ENCODE measurements around the gene MOB1A. TPM values are rescaled to one million over a fixed set of nuclear protein-coding genes. Genes with fewer than 3 reads are reported as not detected.

Gene MOB1A
- total and polyA plus RNA-seq, 2 donors from 2014 or later = 36.2 to 117 TPM

DNA sequence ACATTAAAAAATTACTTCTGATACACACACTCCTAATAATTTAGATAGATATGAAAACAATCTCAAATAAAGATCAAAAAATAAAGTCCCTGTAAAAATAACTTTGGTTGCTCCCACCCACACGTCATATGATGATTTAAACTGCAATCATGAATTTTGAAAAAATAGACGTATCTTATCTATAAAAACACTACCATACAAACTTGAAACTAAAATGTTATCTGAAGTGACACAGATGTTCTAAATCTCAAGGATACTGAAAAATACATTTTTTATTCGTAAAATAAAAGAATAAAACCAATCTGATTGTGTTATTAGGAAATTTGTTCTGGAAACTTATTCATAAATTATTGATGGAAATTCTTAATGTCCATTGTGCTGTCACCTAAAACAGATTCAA lies 22.8 kb downstream of the MOB1A start:
- TF ChIP-seq, protein P1, sequence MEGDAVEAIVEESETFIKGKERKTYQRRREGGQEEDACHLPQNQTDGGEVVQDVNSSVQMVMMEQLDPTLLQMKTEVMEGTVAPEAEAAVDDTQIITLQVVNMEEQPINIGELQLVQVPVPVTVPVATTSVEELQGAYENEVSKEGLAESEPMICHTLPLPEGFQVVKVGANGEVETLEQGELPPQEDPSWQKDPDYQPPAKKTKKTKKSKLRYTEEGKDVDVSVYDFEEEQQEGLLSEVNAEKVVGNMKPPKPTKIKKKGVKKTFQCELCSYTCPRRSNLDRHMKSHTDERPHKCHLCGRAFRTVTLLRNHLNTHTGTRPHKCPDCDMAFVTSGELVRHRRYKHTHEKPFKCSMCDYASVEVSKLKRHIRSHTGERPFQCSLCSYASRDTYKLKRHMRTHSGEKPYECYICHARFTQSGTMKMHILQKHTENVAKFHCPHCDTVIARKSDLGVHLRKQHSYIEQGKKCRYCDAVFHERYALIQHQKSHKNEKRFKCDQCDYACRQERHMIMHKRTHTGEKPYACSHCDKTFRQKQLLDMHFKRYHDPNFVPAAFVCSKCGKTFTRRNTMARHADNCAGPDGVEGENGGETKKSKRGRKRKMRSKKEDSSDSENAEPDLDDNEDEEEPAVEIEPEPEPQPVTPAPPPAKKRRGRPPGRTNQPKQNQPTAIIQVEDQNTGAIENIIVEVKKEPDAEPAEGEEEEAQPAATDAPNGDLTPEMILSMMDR (IDR thresholded peaks at IDR 0.05; ENCODE audit: borderline replicate concordance, extremely low read depth, insufficient read depth) = no peak
- FAIRE-seq (no peak), DNase-seq (no peak)
- intact Hi-C loops (cut with DNase I) = no loop called here
- H3K36me3 ChIP-seq (ENCODE audit: control insufficient read depth in 2 of 3, insufficient read depth in 3 of 3, low read length in 3 of 3) = peaks cover 4 to 34% (median 12%) of the 10 kb centered on the region in 3 donors
- H3K9me3 ChIP-seq (ENCODE audit: control insufficient read depth in 2 of 3, insufficient read depth in 1 of 3, low read length in 3 of 3) = no peaks in the 10 kb centered on the region
- H3K4me1 ChIP-seq (ENCODE audit: control insufficient read depth in 2 of 3, insufficient read depth in 2 of 3, low read depth in 1 of 3, low read length in 3 of 3) = no peaks in the 10 kb centered on the region
- no peak overlapping the region for H3K4me3 ChIP-seq (ENCODE audit: low read length in 3 of 3)
- H3K27me3 ChIP-seq (ENCODE audit: control insufficient read depth, insufficient read depth, low read length) = no peaks in the 10 kb centered on the region
- H3K27ac ChIP-seq (ENCODE audit: low read depth in 2 of 2, low read length in 2 of 2) = no peak overlapping the region
- H3K9ac ChIP-seq (ENCODE audit: low read length in 3 of 3) = no peak overlapping the region

- FAIRE-seq = no peak
- Histone ChIP-seq H3K27me3 (ENCODE audit: control insufficient read depth, insufficient read depth, low read length) (no peaks in the 10 kb centered on the region), H3K4me1 (ENCODE audit: control insufficient read depth in 2 of 3, insufficient read depth in 2 of 3, low read depth in 1 of 3, low read length in 3 of 3) (no peaks in the 10 kb centered on the region), H3K36me3 (ENCODE audit: control insufficient read depth in 2 of 3, insufficient read depth in 3 of 3, low read length in 3 of 3) (peaks cover 4 to 20% (median 11%) of the 10 kb centered on the region in 3 donors), H3K4me3 (ENCODE audit: low read length in 3 of 3) (no peak overlapping the region), H3K27ac (ENCODE audit: low read depth in 2 of 2, low read length in 2 of 2) (no peak overlapping the region), H3K9me3 (ENCODE audit: control insufficient read depth in 2 of 3, insufficient read depth in 1 of 3, low read length in 3 of 3) (no peaks in the 10 kb centered on the region), H3K9ac (ENCODE audit: low read length in 3 of 3) (no peak overlapping the region)
- DNase-seq = no peak
- intact Hi-C loops (cut with DNase I) = no loop called here
- TF ChIP-seq, protein P1 (IDR thresholded peaks at IDR 0.05; ENCODE audit: borderline replicate concordance, extremely low read depth, insufficient read depth) = no peak
These were observed 25.7 kb downstream of the MOB1A start for GRCh38 chr2:74152954-74153353.

GRCh38 chr2:74149570-74150319 lies 28.9 kb downstream of the MOB1A start:
- DNase-seq = no peak
- intact Hi-C loops (cut with DNase I) = no loop called here
- Histone ChIP-seq H3K27me3 (ENCODE audit: control insufficient read depth, insufficient read depth, low read length) (no peaks in the 10 kb centered on the region), H3K4me3 (ENCODE audit: low read length in 3 of 3) (no peak overlapping the region), H3K27ac (ENCODE audit: low read depth in 2 of 2, low read length in 2 of 2) (no peak overlapping the region), H3K9me3 (ENCODE audit: control insufficient read depth in 2 of 3, insufficient read depth in 1 of 3, low read length in 3 of 3) (no peaks in the 10 kb centered on the region), H3K9ac (ENCODE audit: low read length in 3 of 3) (no peak overlapping the region), H3K4me1 (ENCODE audit: control insufficient read depth in 2 of 3, insufficient read depth in 2 of 3, low read depth in 1 of 3, low read length in 3 of 3) (peaks cover 5 to 12% (median 8%) of the 10 kb centered on the region in 3 donors), H3K36me3 (ENCODE audit: control insufficient read depth in 2 of 3, insufficient read depth in 3 of 3, low read length in 3 of 3) (peaks cover 0 to 3% (median 2%) of the 10 kb centered on the region in 3 donors)
- no peak for FAIRE-seq
- TF ChIP-seq, protein P1 (IDR thresholded peaks at IDR 0.05; ENCODE audit: borderline replicate concordance, extremely low read depth, insufficient read depth) = no peak

DNA sequence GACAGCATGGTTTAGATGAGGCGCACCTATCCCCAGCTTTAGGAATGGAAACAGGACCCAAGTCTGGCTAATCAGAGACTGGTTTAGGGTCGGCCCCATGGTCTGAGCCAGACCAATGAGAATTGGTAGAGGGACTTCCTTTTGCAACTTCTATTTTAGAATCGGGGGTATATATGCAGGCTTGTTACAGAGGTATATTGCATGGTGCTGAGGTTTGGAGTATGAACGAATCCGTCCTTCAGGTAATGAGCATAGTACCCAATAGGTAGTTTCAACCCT lies 29.5 kb downstream of the MOB1A start:
- Histone ChIP-seq H3K4me3 (ENCODE audit: low read length in 3 of 3) (no peak overlapping the region), H3K4me1 (ENCODE audit: control insufficient read depth in 2 of 3, insufficient read depth in 2 of 3, low read depth in 1 of 3, low read length in 3 of 3) (peaks cover 5 to 12% (median 8%) of the 10 kb centered on the region in 3 donors), H3K27ac (ENCODE audit: low read depth in 2 of 2, low read length in 2 of 2) (no peak overlapping the region), H3K27me3 (ENCODE audit: control insufficient read depth, insufficient read depth, low read length) (no peaks in the 10 kb centered on the region), H3K9ac (ENCODE audit: low read length in 3 of 3) (no peak overlapping the region), H3K36me3 (ENCODE audit: control insufficient read depth in 2 of 3, insufficient read depth in 3 of 3, low read length in 3 of 3) (peaks cover 0 to 3% (median 2%) of the 10 kb centered on the region in 3 donors), H3K9me3 (ENCODE audit: control insufficient read depth in 2 of 3, insufficient read depth in 1 of 3, low read length in 3 of 3) (no peaks in the 10 kb centered on the region)
- TF ChIP-seq, protein P1 (IDR thresholded peaks at IDR 0.05; ENCODE audit: borderline replicate concordance, extremely low read depth, insufficient read depth) = no peak
- no peak for FAIRE-seq
- no peak for DNase-seq
- intact Hi-C loops (cut with DNase I) = no loop called here

All from kidney (tissue), 14 donors.